Bronchial epithelial cell (primary cell): Measurements from ENCODE around the gene PRKCE. TPM values are rescaled to one million over a fixed set of nuclear protein-coding genes. Genes with fewer than 3 reads are reported as not detected.

Experiments
- DNase-seq: peaks from one replicate; pipeline ENCODE4 v3.0.0-alpha.2; 2010; ENCODE audit warnings: low read depth
- FAIRE-seq: peaks from 2 replicates; lab custom pipeline; 2011; peaks lifted over from hg19 to GRCh38; lab: Jason Lieb, UNC
- H3K27me3 ChIP-seq: 2 replicates; pipeline ENCODE4 v1.5.1; 2011; ENCODE audit warnings: low read length; ENCODE audit not compliant: control insufficient read depth, insufficient read depth
- H3K36me3 ChIP-seq: 2 replicates; pipeline ENCODE4 v1.5.1; 2011; ENCODE audit warnings: low read length; ENCODE audit not compliant: control insufficient read depth, insufficient read depth
- H3K4me3 ChIP-seq: 2 replicates; pipeline ENCODE4 v1.5.1; 2011; ENCODE audit warnings: mild to moderate bottlenecking, low read depth, low read length, control low read depth
- CTCF ChIP-seq: IDR thresholded peaks from 2 replicates; pipeline ENCODE4 v1.5.1; 2011; ENCODE audit warnings: mild to moderate bottlenecking, moderate library complexity, low read length, control low read depth, inconsistent platforms; ENCODE audit not compliant: insufficient read depth, severe bottlenecking
- total RNA-seq: library from RNA; depleted of rRNA; stranded (reverse); fragments of >200 nt; gene quantifications from 2 replicates; pipeline ENCODE4 v1.2.1, GENCODE V29; 2014

The PRKCE gene
- total RNA-seq, 1 donor from 2014 or later, result 6.3 TPM

- TF ChIP-seq CTCF, result no peak
- FAIRE-seq (no peak), DNase-seq (peak; percentile 86)
- no peak overlapping the region for H3K4me3 ChIP-seq
- peaks cover 2% of the 10 kb centered on the region for H3K36me3 ChIP-seq
- no peaks in the 10 kb centered on the region for H3K27me3 ChIP-seq
Observed at GRCh38 chr2:46164529-46165301, 513.2 kb downstream of the PRKCE start.

- peak; percentile 23 for FAIRE-seq
- Histone ChIP-seq H3K27me3 (no peaks in the 10 kb centered on the region), H3K36me3 (no peaks in the 10 kb centered on the region), H3K4me3 (no peak overlapping the region)
- no peak for DNase-seq
- no peak for TF ChIP-seq CTCF
Observed at GRCh38 chr2:46165916-46166315, 514.4 kb downstream of the PRKCE start.

- H3K27me3 ChIP-seq, result no peaks in the 10 kb centered on the region
- peak; percentile 44 for DNase-seq
- no peak for FAIRE-seq
- peak; percentile 4 for TF ChIP-seq CTCF
- no peak overlapping the region for H3K4me3 ChIP-seq
- H3K36me3 ChIP-seq, result no peaks in the 10 kb centered on the region
Observed at GRCh38 chr2:46167406-46167805, 515.9 kb downstream of the PRKCE start.

GRCh38 chr2:46167924-46168323, 516.4 kb downstream of the PRKCE start:
- Histone ChIP-seq H3K27me3 (no peaks in the 10 kb centered on the region), H3K4me3 (no peak overlapping the region), H3K36me3 (no peaks in the 10 kb centered on the region)
- DNase-seq, result no peak
- TF ChIP-seq CTCF, result no peak
- no peak for FAIRE-seq

- Histone ChIP-seq H3K4me3 (no peak overlapping the region), H3K27me3 (no peaks in the 10 kb centered on the region), H3K36me3 (no peaks in the 10 kb centered on the region)
- TF ChIP-seq CTCF, result no peak
- DNase-seq (no peak), FAIRE-seq (no peak)
Observed at GRCh38 chr2:46169467-46169866, 518.0 kb downstream of the PRKCE start.

- no peak for FAIRE-seq
- no peak overlapping the region for H3K4me3 ChIP-seq
Observed at GRCh38 chr2:46170026-46170425, 518.6 kb downstream of the PRKCE start.

More at GRCh38 chr2:46170026-46170425, 518.6 kb downstream of the PRKCE start:
- Histone ChIP-seq H3K36me3 (no peaks in the 10 kb centered on the region), H3K27me3 (no peaks in the 10 kb centered on the region)
- DNase-seq, result no peak
- TF ChIP-seq CTCF, result no peak
